Head of caudate nucleus (tissue), 42 donors: Measurements from ENCODE around the gene RHCE.
"Not testable (repeated sequence)": the region's sequence is repeated elsewhere in the genome, so short reads cannot be mapped to it uniquely, and the experiment has no call there.

Experiments used
- DNase-seq, 42 donors: peaks; one replicate each; pipeline versions ENCODE4 v3.0.0 to v3.0.0-alpha.2; 2020 to 2021; ENCODE audit warnings: mixed read lengths in 7 of 42
- intact Hi-C: fragments of 100-400 bp; cut with DNase I; formaldehyde crosslinking; loops from one replicate; pipeline ENCODE4 v1.15.0; 2022

RHCE gene

GRCh38 chr1:25420715-25421114 lies at the start of gene RHCE:
Gene RHCE (minus strand): TSS chr1:25420825. CDS start chr1:25420786, 39 bp downstream.
- intact Hi-C loops, DNase-seq: not testable (repeated sequence)

- DNase-seq: no peak
- intact Hi-C loops: no loop called here
Measured at GRCh38 chr1:25469177-25469576, 48.6 kb upstream of the RHCE start.

GRCh38 chr1:25468033-25468432 lies 47.4 kb upstream of the RHCE start:
- no peak for DNase-seq
- intact Hi-C loops: no loop called here

- intact Hi-C loops: no loop called here
- DNase-seq: no peak
Measured at GRCh38 chr1:25467616-25468015, 47.0 kb upstream of the RHCE start.

- no peak for DNase-seq
- intact Hi-C loops: no loop called here
Measured at GRCh38 chr1:25467193-25467592, 46.6 kb upstream of the RHCE start.

- intact Hi-C loops: no loop called here
- DNase-seq: no peak
Measured at GRCh38 chr1:25462732-25463131, 42.1 kb upstream of the RHCE start.

GRCh38 chr1:25461849-25462248 lies 41.2 kb upstream of the RHCE start:
- intact Hi-C loops: no loop called here

GRCh38 chr1:25460816-25461215 lies 40.2 kb upstream of the RHCE start:
- intact Hi-C loops, DNase-seq: not testable (repeated sequence)

More at GRCh38 chr1:25461849-25462248, 41.2 kb upstream of the RHCE start:
- DNase-seq: no peak

- intact Hi-C loops: no loop called here
- DNase-seq: no peak
Measured at GRCh38 chr1:25460020-25460419, 39.4 kb upstream of the RHCE start.

- intact Hi-C loops: no loop called here
- DNase-seq: no peak
Measured at GRCh38 chr1:25458541-25459298, 38.1 kb upstream of the RHCE start.

- DNase-seq: no peak
- intact Hi-C loops: no loop called here
Measured at GRCh38 chr1:25456502-25456901, 35.9 kb upstream of the RHCE start.

- intact Hi-C loops: no loop called here
- DNase-seq: no peak
Measured at GRCh38 chr1:25451908-25452307, 31.3 kb upstream of the RHCE start.

- DNase-seq: no peak
- intact Hi-C loops: no loop called here
Measured at GRCh38 chr1:25450891-25451290, 30.3 kb upstream of the RHCE start.

- no peak for DNase-seq
- intact Hi-C loops: no loop called here
Measured at GRCh38 chr1:25447547-25447946, 26.9 kb upstream of the RHCE start.

- DNase-seq: no peak
- intact Hi-C loops: no loop called here
Measured at GRCh38 chr1:25445993-25446538, 25.4 kb upstream of the RHCE start.

GRCh38 chr1:25444604-25445003 lies 24.0 kb upstream of the RHCE start:
- DNase-seq, intact Hi-C loops: not testable (repeated sequence)

GRCh38 chr1:25443030-25443699 lies 22.5 kb upstream of the RHCE start:
- DNase-seq: no peak
- intact Hi-C loops: no loop called here

GRCh38 chr1:25442178-25442577 lies 21.6 kb upstream of the RHCE start:
- intact Hi-C loops: no loop called here
- no peak for DNase-seq

GRCh38 chr1:25439287-25439686 lies 18.7 kb upstream of the RHCE start:
- DNase-seq: no peak
- intact Hi-C loops: no loop called here

GRCh38 chr1:25437672-25438071 lies 17.0 kb upstream of the RHCE start:
- DNase-seq: no peak
- intact Hi-C loops: no loop called here
